ENCODE data around the gene CA12.

DNA sequence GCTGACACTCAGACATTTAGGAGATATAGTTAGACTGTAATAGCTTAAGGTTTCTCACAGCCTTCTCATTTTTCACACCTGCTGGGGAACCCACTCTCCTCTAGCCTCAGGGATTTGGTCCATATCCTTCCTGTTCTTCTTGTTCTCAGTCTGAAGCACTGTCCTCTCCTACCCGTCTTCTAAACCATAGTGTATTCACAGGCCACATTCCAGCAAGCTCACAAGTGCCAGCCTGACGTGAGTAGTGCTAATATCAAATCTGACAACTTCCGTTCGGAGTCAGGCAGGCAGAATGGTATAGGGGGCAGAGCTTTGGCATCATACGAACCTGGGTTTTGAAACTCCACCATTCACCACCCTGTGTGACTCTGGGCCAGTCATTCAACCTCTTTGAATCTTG lies 6.9 kb upstream of the CA12 start:
- TF ChIP-seq, protein P1, sequence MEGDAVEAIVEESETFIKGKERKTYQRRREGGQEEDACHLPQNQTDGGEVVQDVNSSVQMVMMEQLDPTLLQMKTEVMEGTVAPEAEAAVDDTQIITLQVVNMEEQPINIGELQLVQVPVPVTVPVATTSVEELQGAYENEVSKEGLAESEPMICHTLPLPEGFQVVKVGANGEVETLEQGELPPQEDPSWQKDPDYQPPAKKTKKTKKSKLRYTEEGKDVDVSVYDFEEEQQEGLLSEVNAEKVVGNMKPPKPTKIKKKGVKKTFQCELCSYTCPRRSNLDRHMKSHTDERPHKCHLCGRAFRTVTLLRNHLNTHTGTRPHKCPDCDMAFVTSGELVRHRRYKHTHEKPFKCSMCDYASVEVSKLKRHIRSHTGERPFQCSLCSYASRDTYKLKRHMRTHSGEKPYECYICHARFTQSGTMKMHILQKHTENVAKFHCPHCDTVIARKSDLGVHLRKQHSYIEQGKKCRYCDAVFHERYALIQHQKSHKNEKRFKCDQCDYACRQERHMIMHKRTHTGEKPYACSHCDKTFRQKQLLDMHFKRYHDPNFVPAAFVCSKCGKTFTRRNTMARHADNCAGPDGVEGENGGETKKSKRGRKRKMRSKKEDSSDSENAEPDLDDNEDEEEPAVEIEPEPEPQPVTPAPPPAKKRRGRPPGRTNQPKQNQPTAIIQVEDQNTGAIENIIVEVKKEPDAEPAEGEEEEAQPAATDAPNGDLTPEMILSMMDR (IDR thresholded peaks at IDR 0.05; ENCODE audit: borderline replicate concordance, extremely low read depth, low read length, poor library complexity, severe bottlenecking): no peak
- no peak for TF ChIP-seq EZH2 (IDR thresholded peaks at IDR 0.05; ENCODE audit: borderline replicate concordance, low read depth, low read length, severe bottlenecking)

All from DND-41 (cell line).